HG03342 (cell line): ENCODE measurements around the gene SYDE2.
A peak's percentile ranks its signal among the peaks of the same experiment; 100 is the strongest.
"Not testable (repeated sequence)": the region's sequence is repeated elsewhere in the genome, so short reads cannot be mapped to it uniquely, and the experiment has no call there.

ENCODE experiments used
- ATAC-seq: cut with Tn5 transposase; IDR thresholded peaks from one replicate; pipeline ENCODE4 v1.9.1; 2021; ENCODE audit warnings: mild to moderate bottlenecking, moderate library complexity; ENCODE audit not compliant: unreplicated experiment

Gene SYDE2, protein sequence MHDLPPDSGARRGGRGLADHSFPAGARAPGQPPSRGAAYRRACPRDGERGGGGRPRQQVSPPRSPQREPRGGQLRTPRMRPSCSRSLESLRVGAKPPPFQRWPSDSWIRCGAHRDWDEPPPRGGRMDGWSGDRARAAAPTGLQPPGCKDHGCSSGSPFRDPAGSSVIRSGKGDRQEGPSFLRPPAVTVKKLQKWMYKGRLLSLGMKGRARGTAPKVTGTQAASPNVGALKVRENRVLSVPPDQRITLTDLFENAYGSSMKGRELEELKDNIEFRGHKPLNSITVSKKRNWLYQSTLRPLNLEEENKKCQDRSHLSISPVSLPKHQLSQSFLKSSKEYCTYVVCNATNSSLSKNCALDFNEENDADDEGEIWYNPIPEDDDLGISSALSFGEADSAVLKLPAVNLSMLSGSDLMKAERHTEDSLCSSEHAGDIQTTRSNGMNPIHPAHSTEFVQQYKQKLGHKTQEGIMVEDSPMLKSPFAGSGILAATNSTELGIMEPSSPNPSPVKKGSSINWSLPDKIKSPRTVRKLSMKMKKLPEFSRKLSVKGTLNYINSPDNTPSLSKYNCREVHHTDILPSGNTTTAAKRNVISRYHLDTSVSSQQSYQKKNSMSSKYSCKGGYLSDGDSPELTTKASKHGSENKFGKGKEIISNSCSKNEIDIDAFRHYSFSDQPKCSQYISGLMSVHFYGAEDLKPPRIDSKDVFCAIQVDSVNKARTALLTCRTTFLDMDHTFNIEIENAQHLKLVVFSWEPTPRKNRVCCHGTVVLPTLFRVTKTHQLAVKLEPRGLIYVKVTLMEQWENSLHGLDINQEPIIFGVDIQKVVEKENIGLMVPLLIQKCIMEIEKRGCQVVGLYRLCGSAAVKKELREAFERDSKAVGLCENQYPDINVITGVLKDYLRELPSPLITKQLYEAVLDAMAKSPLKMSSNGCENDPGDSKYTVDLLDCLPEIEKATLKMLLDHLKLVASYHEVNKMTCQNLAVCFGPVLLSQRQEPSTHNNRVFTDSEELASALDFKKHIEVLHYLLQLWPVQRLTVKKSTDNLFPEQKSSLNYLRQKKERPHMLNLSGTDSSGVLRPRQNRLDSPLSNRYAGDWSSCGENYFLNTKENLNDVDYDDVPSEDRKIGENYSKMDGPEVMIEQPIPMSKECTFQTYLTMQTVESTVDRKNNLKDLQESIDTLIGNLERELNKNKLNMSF

DNA sequence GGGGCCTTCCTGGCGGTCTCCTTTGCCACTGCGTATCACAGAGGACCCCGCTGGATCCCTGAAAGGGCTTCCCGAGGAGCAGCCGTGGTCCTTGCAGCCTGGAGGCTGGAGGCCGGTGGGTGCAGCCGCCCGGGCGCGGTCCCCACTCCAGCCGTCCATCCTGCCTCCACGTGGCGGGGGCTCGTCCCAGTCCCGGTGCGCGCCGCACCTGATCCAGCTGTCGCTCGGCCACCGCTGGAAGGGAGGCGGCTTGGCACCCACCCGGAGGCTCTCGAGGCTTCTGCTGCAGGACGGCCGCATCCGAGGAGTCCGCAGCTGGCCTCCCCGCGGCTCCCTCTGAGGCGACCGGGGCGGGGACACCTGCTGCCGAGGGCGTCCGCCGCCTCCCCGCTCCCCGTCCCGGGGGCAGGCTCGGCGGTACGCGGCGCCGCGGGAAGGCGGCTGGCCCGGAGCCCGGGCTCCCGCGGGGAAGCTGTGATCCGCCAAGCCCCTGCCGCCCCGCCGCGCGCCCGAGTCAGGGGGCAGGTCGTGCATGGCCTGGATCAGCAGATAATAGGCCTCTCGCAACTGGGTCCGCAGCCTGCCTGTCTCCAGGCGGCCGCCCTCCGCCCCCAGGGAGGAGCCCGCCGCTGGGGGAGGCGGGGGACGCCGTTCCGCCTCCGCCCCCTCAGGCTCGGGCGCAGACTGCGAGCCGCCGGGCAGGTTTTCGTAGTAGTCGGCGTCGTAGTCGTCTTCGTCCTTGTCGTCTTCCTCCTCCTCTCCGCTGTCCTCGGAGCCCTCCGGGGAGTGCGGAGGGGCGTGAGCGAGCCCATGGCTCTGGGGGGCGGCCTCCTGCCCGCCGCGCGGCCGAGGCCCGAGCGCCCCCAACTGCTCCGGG is at the start of gene SYDE2:
Gene SYDE2 (minus strand): TSS at position 554 of the 877 bp plus-strand sequence. CDS start 20 bp downstream, at position 534.
- peak; percentile 70 for ATAC-seq

DNA sequence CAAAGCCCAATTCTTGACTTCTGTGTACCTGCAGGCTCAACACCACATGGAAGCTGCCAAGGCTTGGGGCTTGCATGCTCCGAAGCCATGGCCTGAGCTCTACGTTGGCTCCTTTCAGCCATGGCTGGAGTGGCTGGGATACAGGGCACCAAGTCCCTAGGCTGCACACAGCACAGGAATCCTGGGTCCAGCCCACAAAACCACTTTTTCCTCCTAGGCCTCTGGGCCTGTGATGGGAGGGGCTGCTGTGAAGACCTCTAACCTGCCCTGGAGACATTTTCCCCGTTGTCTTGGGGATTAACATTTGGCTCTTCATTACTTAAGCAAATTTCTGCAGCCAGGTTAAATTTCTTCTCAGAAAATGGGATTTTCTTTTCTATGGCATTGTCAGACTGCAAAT is 48.2 kb upstream of the SYDE2 start:
- not testable (repeated sequence) for ATAC-seq

DNA sequence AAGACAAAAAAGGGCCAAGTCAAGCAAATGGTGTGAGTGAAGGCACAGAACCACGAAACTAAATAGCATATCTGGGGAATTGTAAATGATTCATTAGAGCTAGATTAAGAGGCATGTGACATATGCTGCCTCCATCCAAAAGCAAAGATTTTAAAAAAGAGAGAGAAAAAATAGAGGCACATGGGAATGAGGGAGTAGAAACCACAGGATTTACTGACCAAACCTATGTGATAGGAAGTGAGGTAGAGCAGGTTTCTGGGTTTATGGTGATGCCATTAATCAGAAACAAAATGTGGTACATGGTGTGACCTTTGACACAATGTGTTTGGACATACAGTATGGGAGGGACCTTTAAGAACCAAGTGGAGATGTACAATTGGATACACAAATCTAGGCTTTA is 45.1 kb upstream of the SYDE2 start:
- ATAC-seq: no peak

DNA sequence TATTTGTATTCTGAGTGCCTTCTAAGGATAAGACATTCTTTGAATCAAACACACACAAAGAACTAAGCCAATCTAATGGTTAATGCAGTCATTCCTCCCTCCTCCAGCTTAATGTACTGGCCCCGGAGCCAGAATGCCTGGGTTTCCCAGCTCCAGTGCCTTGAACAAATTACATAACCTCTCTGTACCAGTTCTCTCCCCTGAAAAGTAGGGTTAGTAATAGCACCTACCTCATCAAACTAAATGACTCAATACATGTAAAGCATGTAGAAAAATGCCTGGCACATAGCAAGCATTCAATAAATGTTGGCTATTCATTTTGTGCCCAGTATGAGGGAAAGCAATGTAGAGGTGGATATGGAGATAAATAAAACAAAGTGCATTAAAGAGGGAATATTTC is 44.6 kb upstream of the SYDE2 start:
- ATAC-seq: no peak

DNA sequence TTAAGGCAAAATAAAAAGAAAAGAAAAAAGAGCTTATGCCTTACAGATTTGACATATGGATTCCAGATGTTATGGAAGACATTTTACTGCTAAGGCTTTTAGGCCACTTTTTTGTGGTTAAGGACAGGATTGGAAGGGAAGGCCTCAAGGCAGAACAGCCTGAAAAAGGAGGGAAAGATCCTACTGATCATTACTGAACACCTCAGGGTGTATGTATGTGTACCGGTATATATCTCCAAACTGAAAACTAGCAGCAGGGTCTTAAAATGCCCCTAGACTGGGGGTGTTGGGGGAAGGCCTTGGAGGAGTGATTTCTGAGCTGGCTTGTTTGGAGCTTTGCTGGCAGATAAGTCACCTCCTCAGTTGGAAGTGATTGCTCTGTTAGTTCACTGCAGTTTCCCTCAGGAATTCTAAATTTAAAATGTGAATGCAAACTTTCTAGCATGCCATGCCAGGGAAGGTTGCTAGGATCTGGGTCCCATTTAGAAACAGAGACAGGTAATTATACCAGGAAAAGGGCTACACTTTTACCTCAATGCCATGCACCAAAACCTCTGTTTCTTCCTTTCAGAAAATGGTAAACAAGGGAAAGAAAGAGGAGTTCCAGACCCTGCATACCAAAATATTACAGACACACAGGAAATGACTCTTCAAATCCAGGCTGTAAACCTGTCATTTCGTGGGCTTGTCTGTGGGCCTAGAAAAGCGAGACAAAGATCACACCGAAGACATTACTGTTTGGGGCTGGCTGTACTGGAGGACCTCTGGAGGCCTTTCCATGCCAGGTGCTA is 43.6 kb upstream of the SYDE2 start:
- ATAC-seq: no peak

DNA sequence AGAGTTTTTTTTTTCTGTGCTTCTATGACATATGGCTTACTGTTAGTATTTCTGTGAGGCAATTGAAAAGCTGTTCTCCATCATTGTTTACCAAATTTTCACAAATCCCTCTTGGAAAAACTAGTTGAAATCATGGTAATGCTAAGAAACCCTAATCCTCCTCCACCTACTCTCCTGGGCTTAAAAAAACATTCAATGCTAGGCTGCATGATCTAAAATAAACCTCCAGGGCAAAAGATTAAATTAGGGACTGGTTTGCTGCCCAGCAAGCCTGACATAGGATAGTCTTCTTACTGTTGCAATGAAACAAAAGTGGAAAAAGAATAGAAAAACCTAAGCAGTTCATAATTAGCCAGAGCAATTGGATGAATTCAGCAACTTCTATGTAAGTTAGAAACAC is 42.6 kb upstream of the SYDE2 start:
- no peak for ATAC-seq

DNA sequence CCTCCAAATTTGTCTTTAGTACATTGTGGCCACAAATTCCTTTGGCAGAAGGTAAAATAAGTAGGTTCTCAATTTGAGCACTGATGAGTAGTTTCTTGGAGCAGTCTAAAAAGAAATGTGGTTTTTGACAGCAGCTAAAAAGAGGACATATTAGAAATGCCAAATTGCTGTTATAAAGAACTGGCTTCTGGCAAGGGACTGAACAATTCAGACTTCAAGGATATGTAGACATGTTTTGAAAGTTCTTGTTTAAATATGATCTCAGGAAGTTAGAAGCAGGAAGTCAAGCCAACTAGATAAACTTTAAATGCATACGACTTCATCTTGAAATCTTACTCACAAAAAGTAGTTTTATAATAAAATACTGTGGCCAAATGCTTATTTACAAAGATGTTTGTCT is 39.8 kb upstream of the SYDE2 start:
- ATAC-seq: no peak

DNA sequence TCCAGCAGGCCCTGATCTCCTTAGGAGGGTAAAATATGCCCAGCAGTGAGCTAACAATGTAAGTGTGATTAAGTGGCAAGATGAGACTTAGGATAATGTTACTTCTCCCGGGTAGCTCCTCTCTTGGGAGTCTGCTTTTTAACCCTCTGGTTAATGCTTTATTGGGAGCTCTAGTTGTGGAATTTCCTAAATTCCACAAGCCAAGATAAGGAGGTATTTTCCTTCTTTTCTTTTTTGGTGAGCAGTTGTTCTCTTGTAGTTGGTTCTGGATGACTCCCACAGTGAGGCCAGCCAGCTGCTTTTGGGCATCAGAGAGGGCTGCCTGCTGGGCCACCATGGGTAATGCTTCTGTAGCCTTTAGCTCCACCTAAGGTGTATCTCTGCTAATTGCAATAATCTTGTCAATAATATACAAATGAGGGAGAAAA is 39.4 kb upstream of the SYDE2 start:
- ATAC-seq: no peak

DNA sequence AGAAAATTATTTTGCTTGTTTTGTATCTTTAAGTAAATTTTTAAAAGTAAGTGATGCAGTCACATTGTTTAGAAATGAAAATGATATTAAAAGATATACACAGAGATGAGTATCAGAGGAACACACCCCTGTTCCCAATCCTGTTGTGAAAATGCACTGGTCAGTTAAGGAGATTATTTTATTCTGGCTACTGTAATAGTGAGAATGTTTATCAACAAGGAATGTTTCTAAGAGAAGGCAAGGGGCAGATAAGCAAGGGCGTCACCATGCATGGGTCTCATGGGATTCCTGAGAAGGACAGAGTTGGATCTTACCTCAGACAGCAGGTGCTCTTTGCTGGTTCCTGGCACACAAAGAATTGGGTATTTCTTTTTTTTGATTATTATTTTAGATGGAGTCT is 36.8 kb upstream of the SYDE2 start:
- no peak for ATAC-seq

DNA sequence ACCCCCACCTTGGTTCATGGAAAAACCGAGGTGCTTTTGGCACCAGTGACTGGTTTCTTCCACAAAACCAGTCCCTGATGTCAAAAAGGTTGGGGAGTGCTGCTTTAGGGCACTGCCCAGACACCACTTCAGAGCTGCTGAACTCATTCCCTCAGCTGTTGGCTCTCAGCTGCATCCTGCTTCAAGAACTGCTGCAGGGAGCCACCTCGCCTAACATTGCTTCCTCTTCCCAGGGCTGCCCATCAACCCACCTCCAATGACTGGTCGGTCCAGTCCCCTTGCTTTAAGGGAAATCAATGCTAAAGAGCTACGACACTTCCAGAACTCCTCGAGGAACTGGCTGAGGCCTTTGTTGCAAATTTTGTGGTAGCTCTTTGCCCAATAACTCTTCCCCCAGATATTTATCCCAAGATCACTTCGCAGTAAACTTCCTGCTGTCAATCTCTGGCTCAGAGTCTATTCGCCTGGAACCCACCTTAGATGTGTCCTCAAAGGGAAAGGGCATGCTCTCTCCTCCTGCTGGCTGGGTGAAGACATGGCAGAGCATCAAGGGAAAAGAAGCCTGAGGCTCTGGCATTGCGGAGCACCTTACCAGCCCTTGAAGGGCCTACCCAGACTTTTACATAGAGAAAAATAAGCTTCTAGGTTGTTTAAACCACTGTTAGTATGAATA is 29.6 kb upstream of the SYDE2 start:
- no peak for ATAC-seq

DNA sequence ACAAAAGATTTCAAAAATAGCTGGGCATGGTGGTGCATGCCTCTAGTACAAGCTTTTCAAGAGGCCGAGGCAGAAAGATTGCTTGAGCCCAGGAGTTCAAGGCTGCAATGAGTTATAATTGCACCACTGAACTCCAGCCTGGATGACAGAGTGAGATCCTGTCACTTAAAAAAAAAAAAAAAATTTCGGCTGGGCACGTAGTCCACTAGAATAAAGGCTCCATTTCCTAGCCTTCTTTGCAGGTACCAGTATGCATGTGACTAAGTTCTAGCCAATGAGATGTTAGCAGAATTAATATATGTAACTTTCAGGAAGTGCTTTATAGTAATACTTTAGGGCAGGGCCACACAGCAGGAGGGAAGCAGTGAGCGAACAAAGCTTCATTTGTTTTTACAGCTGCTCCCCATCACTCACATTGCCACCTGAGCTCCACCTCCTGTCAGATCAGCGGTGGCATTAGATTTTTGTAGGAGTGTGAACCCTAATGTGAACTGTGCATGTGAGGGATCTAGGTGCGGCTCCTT is 28.8 kb upstream of the SYDE2 start:
- no peak for ATAC-seq

DNA sequence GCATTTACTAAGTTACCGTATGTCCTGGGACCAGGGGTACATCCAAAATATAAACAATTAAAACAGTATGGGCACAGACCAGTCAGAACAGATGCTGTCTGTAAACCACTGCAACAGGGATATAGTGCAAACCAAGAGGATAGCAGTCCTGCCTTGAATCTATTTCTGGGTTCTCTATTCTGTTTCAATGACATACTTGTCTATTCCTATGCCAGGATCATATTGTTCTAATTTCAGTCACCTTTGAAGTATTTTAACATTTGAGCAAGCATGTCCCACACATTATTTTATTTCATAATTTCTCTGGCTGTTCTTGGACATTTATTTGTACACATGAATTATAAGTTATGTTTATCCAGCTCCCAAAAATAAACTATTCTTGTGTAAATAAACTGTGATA is 28.2 kb upstream of the SYDE2 start:
- ATAC-seq: no peak

DNA sequence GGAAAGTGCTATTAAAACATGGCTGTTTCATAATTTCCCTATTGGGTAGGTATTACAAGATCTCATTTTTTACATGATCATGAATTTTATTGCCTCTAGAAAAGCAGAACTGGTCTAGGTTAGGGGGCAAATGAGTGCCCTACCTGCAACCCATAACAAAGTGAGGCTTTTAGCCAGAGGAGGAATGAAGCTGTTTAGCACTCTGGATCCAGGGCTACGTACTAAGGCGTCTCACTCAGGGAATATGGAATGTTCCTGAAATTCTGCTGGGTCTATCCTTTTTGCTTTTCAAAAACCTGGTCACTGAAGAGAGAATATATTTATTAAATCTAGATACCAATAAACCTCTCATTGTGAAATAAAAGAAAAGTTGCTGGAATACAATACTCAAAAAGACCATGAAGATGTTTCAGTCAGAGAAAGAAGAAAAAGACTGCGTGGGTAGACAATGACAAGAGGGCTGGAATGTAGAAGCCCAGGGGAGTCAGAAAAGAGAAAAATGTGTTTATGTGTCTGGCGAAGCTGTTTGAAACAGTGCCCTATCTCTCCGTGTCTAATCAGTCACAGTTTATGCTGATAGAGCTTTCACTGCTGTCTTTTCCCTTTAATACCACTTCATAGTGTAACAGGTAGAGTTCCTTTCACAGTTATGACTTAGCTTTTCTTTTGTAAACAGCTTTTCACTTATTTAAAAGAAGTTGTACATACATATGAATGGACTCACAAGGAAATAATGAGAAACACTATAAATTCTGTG is 25.0 kb upstream of the SYDE2 start:
- ATAC-seq: no peak

DNA sequence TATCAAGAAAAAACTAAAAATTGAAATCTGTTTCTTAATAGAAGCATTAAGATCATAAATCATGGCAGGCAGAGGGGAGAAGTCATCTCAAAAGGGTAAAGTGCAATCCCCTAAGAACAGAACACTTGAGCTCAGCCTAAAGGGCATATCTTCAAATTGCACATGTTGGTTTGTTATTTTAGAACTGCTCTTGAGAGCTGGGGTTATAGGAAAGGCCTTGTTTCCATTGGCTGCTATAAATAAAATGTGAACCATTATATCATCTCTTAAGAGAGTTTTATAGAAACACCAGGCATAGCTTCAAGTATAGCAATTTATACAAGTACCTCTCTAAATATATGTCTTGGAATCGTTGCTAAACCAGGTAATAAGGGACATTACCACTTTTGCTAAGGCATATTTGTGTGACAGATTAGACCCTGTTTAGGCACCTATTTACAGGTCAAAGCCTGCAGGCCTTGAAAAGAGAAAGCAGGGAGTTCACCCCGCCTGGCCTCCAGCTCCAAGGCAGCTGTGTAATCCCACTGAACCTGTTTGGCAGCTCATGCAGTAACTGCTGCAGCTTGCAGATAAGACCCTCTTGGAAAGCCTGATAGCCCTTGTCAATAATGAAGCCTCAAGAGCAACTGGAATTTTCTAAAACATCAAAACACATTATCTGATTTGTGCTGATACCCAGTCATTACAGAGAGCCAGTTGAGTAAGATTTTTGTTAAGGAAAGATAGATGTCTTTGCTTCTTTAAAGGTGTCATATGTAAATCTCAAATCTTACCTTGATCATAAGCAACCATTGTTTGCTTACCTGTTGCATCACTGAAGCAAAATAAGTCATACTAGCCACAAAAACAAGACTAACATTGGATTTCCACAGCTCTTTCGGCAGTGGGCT is 24.2 kb upstream of the SYDE2 start:
- no peak for ATAC-seq

DNA sequence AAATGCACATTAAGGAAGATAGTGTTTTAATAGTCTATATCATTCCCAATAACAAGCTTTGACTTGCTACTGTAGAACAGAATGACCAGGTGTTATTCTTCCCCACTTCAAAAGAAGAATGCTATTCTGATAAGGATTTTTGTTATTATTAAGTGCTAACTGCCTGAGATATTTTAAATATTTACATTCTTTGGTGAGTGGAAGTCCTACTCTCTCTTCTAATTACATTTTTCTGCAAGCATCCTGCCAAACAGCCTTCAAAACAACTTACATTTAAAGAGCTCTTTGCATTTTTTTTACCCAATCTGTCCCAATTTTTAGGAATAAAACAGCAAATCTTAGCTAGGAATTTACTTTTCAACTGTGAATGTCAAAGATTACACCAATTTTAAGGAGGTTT is 23.5 kb upstream of the SYDE2 start:
- ATAC-seq: no peak

DNA sequence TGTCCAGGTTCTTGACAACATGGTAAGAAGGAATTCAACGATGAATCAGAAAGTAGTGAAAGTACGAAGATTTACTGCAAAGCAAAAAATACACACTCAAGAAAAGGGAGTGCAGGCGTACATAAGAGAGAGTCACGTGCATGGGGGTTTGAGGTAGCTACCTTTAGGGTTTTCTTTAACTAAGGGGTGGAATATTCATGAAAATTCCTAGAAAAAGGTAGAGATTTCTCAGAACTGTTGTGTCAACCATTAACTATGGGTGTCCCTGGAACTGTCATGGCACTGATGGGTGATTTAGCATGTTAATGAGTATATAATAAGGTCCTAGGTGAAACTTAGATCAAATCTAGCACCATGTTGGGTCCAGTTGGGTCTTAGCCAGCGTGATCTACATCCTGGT is 22.5 kb upstream of the SYDE2 start:
- ATAC-seq: no peak

DNA sequence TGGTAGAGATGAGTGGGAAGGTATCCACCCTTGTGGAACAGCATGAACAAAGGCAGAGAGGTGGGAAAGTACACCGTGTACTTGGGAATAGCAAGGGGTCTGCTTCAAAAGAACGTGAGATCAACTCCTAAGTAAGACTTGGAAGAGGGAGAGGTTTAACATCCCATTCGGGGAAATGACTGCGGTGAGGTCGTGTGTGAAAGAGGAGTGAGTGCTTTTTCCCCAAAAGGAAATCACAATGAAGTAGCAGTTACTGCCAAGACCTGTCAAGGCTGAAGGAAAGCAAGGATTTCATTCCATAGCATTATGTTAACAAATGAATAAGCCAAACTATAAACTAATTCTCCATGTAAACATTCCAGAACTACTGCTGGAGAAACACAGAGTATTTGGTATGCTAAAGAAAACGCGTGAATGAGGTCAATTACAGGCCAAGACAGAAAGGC is 20.0 kb upstream of the SYDE2 start:
- no peak for ATAC-seq
